Heart right ventricle (tissue), 16 donors: ENCODE data around the gene RGS8. TPM values are rescaled to one million over a fixed set of nuclear protein-coding genes. Genes with fewer than 3 reads are reported as not detected.

ENCODE experiments used
- ATAC-seq, 8 donors: fragments of 200-7000 bp; cut with Tn5 transposase; one replicate each; pipeline ENCODE4 v1.9.1; 2020; ENCODE audit warnings: mild to moderate bottlenecking in 8 of 8, moderate library complexity in 8 of 8, moderate number of reproducible peaks in 1 of 8
- DNase-seq, 2 donors: peaks; one replicate each; pipeline ENCODE4 v3.0.0-alpha.2; 2020
- H3K27ac ChIP-seq, 10 donors: fragments of 200-600 bp; sonication (generic) in 2 of 10; one replicate each; pipeline versions ENCODE4 v1.5.0 to v1.8.0; 2020 to 2022; ENCODE audit warnings: mild to moderate bottlenecking in 3 of 10
- H3K27me3 ChIP-seq, 7 donors: fragments of 200-600 bp; one replicate each; pipeline ENCODE4 v1.8.0; 2021 to 2022; ENCODE audit warnings: mild to moderate bottlenecking in 2 of 7
- H3K36me3 ChIP-seq, 9 donors: fragments of 200-600 bp; sonication (generic) in 1 of 9; one replicate each; pipeline versions ENCODE4 v1.5.0 to v1.8.0; 2020 to 2022; ENCODE audit warnings: mild to moderate bottlenecking in 2 of 9
- H3K4me1 ChIP-seq, 9 donors: fragments of 200-600 bp; sonication (generic) in 1 of 9; one replicate each; pipeline versions ENCODE4 v1.5.0 to v1.8.0; 2020 to 2022; ENCODE audit warnings: mild to moderate bottlenecking in 4 of 9
- H3K4me3 ChIP-seq, 10 donors: fragments of 200-600 bp; sonication (generic) in 2 of 10; one replicate each; pipeline versions ENCODE4 v1.5.0 to v1.8.0; 2020 to 2022; ENCODE audit warnings: mild to moderate bottlenecking in 7 of 10, moderate library complexity in 2 of 10
- H3K9me3 ChIP-seq, 11 donors: fragments of 200-600 bp in 10 of 11; sonication (generic) in 2 of 11; one replicate each; pipeline versions ENCODE4 v1.5.0 to v1.8.0; 2013 to 2022; ENCODE audit warnings: mild to moderate bottlenecking in 2 of 11, control low read depth in 1 of 11, moderate library complexity in 1 of 11
- WGBS, 2 donors: extraction: QIAGEN DNeasy Blood & Tissue Kit; methylation state at CpG; one replicate each; pipeline ENCODE4 v1.1.7; 2013; ENCODE audit warnings: inconsistent platforms in 1 of 2; 5-methylcytosine and 5-hydroxymethylcytosine counted together
- intact Hi-C, 10 donors: fragments of 100-400 bp; cut with DNase I; formaldehyde crosslinking; loops; one replicate each; pipeline versions ENCODE4 v1.11.1 to v1.14.2; 2022
- polyA plus RNA-seq, 2 donors: library from polyadenylated mRNA; stranded (reverse); fragments of 200-250 nt; gene quantifications; one replicate each; pipeline ENCODE4 v1.2.3, GENCODE V29; 2013
- total RNA-seq, 10 donors: library from RNA; stranded (reverse); fragmentation: NEBNext Ultra II Directional in 3 of 10; extraction: Animal tissue kit (Norgen Biotek cat#: 25700) in 3 of 10; gene quantifications; one replicate each; pipeline versions ENCODE4 v1.2.1 to v1.2.4, GENCODE V29; 2021 to 2023
- TF ChIP-seq, protein P1 (sequence below), 9 donors: fragments of 200-600 bp; sonication (generic) in 2 of 9; IDR thresholded peaks; one replicate each; pipeline versions ENCODE4 v1.5.0 to v1.8.0; 2021 to 2022; ENCODE audit warnings: antibody characterized with exemption in 9 of 9, mild to moderate bottlenecking in 5 of 9, moderate library complexity in 1 of 9
- donor health status: Arrhythmogenic right ventricular cardiomyopathy.
- donor health status: ischemic (EF 13 %, LVEDD 7.1; RV severe dilation, severe dysfunction).
- donor health status: healthy with polysubstance abuse.
- donor health status: DM: no; HTN: yes; CAD: no.
- donor health status: DM: no; HTN: no; CAD: no.
- donor health status: ischemic (EF 25% LVEDD 6.9; RV normal size, moderate dysfunction).
- donor health status: ischemic (EF 25% LVEDD 5.7; RV mildly dilated, moderate dysfunction).
- donor health status: healthy.
- donor health status: DM: yes; HTN: yes; CAD: no.
- donor health status: Ischemic cardiomyopathy.
- donor health status: ischemic (EF 35%, LVEDD 5.7; RV mildly dilated, moderate dysfunction).
- donor health status: nonischemic (EF 11% LVEDD 7.7; RV severe dilation, severe dysfunction).
- donor health status: DM: yes; HTN: yes; CAD: no.
- donor health status: PGD.
- donor health status: ischemic (EF 29% LVEDD 5.4; RV normal size, mild dysfunction).
- donor health status: nonischemic (EF 23%, LVEDD 6.1; RV moderate dilation, normal function).

Gene RGS8
- total and polyA plus RNA-seq, 12 donors: 0.05 to 0.56 (median 0.24) TPM; not detected in 8

- no peak overlapping the region for H3K4me3 ChIP-seq
- TF ChIP-seq, protein P1, sequence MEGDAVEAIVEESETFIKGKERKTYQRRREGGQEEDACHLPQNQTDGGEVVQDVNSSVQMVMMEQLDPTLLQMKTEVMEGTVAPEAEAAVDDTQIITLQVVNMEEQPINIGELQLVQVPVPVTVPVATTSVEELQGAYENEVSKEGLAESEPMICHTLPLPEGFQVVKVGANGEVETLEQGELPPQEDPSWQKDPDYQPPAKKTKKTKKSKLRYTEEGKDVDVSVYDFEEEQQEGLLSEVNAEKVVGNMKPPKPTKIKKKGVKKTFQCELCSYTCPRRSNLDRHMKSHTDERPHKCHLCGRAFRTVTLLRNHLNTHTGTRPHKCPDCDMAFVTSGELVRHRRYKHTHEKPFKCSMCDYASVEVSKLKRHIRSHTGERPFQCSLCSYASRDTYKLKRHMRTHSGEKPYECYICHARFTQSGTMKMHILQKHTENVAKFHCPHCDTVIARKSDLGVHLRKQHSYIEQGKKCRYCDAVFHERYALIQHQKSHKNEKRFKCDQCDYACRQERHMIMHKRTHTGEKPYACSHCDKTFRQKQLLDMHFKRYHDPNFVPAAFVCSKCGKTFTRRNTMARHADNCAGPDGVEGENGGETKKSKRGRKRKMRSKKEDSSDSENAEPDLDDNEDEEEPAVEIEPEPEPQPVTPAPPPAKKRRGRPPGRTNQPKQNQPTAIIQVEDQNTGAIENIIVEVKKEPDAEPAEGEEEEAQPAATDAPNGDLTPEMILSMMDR (IDR thresholded peaks at IDR 0.05): no peak
- no peaks in the 10 kb centered on the region for H3K9me3 ChIP-seq
- no peaks in the 10 kb centered on the region for H3K4me1 ChIP-seq
- H3K27ac ChIP-seq: no peak overlapping the region
- no peaks in the 10 kb centered on the region for H3K36me3 ChIP-seq
- intact Hi-C loops: no loop called here
- DNase-seq (no peak), ATAC-seq (no peak)
- WGBS, 2 donors: 96 to 97% methylated on average over 5 of the region's 5 CpGs
- H3K27me3 ChIP-seq: no peaks in the 10 kb centered on the region
These were observed 42.8 kb downstream of the RGS8 start for GRCh38 chr1:182641561-182641960.

- Histone ChIP-seq H3K9me3 (no peaks in the 10 kb centered on the region), H3K4me3 (no peak overlapping the region), H3K36me3 (no peaks in the 10 kb centered on the region), H3K27me3 (no peaks in the 10 kb centered on the region), H3K27ac (no peak overlapping the region), H3K4me1 (no peaks in the 10 kb centered on the region)
- no peak for ATAC-seq
- DNase-seq: no peak
- WGBS, 2 donors: 92 to 93% methylated on average over 1 of the region's 1 CpG
- intact Hi-C loops: no loop called here
- TF ChIP-seq, protein P1 (IDR thresholded peaks at IDR 0.05): no peak
These were observed 45.1 kb downstream of the RGS8 start for GRCh38 chr1:182639330-182639729.

GRCh38 chr1:182637769-182638168 is 46.6 kb downstream of the RGS8 start:
- no peak overlapping the region for H3K4me3 ChIP-seq
- 91 to 92% methylated on average over 5 of the region's 5 CpGs for WGBS, 2 donors
- H3K27ac ChIP-seq: no peak overlapping the region
- ATAC-seq (no peak), DNase-seq (no peak)
- TF ChIP-seq, protein P1 (IDR thresholded peaks at IDR 0.05): no peak
- no peaks in the 10 kb centered on the region for H3K27me3 ChIP-seq
- H3K4me1 ChIP-seq: peaks cover 0 to 8% (median 0%) of the 10 kb centered on the region in 9 donors
- no peaks in the 10 kb centered on the region for H3K36me3 ChIP-seq
- intact Hi-C loops: no loop called here
- no peaks in the 10 kb centered on the region for H3K9me3 ChIP-seq

GRCh38 chr1:182635871-182636270 is 48.5 kb downstream of the RGS8 start:
- H3K27me3 ChIP-seq: no peaks in the 10 kb centered on the region
- H3K27ac ChIP-seq: no peak overlapping the region
- no peaks in the 10 kb centered on the region for H3K36me3 ChIP-seq
- TF ChIP-seq, protein P1 (IDR thresholded peaks at IDR 0.05): no peak
- no peak for ATAC-seq
- no peaks in the 10 kb centered on the region for H3K9me3 ChIP-seq
- no peak for DNase-seq
- H3K4me1 ChIP-seq: peaks cover 0 to 16% (median 0%) of the 10 kb centered on the region in 9 donors
- intact Hi-C loops: no loop called here
- WGBS, 2 donors: 82 to 89% methylated on average over 2 of the region's 2 CpGs
- no peak overlapping the region for H3K4me3 ChIP-seq

Other genes starting within 250 kb of the RGS8 start
- gene RGSL1, start 234.4 kb downstream of the RGS8 start, total RNA-seq: not detected
- gene RGSL1, start 234.4 kb downstream of the RGS8 start, polyA plus RNA-seq: not detected
- gene RNASEL, start 95.3 kb downstream of the RGS8 start, total RNA-seq: 1 to 10 TPM; 1.5 to 4.7 (median 3.5) TPM
- gene RNASEL, start 95.3 kb downstream of the RGS8 start, polyA plus RNA-seq: 1 to 10 TPM; 1.4 to 2.2 TPM
- gene RGS16, start 80.2 kb downstream of the RGS8 start, total RNA-seq: 1 to 10 TPM in 9 of 10 donors, under 1 TPM in 1; 0.42 to 8.7 (median 2.1) TPM
- 1 to 10 TPM; 2.5 TPM for gene RGS16, start 80.2 kb downstream of the RGS8 start, polyA plus RNA-seq
- 10 to 100 TPM in 1 of 10 donors, 1 to 10 TPM in 9; 1.8 to 26.5 (median 3.6) TPM for gene NPL, start 105.2 kb upstream of the RGS8 start, total RNA-seq
- 1 to 10 TPM; 1.4 to 3.2 TPM for gene NPL, start 105.2 kb upstream of the RGS8 start, polyA plus RNA-seq
- gene DHX9, start 154.8 kb upstream of the RGS8 start, total RNA-seq: 10 to 100 TPM; 48.0 to 69.4 (median 55.2) TPM
- 10 to 100 TPM; 19.5 to 62.9 TPM for gene DHX9, start 154.8 kb upstream of the RGS8 start, polyA plus RNA-seq